ENCODE measurements around the gene GPD1L. TPM values are rescaled to one million over a fixed set of nuclear protein-coding genes. Genes with fewer than 3 reads are reported as not detected.

Gene GPD1L
- total and polyA plus RNA-seq, 2 of the 13 experiments (the other 11 are each of a cell fraction or from before 2014, with no cell fraction given): 4.9 to 13.7 TPM

DNA sequence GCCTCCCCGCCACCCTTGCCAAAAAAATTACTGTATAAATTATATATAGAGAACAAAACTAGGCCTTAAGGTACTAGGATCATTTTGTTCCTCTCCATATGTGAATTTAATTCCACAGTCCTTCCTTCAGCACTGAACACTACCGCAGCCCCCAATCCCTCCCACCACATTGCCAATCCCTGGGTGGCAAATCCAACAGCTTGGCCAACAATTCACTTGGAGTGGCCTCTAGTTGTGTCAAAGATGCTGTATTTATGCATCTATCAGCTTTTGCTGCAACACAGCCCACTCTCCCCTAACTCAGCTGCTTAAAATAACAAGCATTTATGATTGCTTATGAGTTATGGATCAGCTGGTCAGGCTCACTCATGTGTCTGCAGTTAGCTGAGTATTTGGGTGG, 18.6 kb downstream of the GPD1L start:
- no peaks in the 10 kb centered on the region for H3K36me3 ChIP-seq (replicated peaks in 1 of 2; ENCODE audit: control insufficient read depth in 1 of 2, insufficient read depth in 2 of 2, low read length in 2 of 2)
- FAIRE-seq (no peak), ATAC-seq (no peak), DNase-seq (ENCODE audit: low spot score) (no peak)
- intact Hi-C loops (cut with micrococcal nuclease; ENCODE audit: unreplicated experiment) (no loop called here), in situ Hi-C loops (cut with HindIII; ENCODE audit: extremely low pct_ligation_motif_present, low pct_unique_long_range_greater_than_20kb) (no loop called here)
- no peaks in the 10 kb centered on the region for H3K27me3 ChIP-seq (ENCODE audit: control insufficient read depth in 1 of 2, insufficient read depth in 2 of 2, low read length in 2 of 2)
- no peak overlapping the region for H2AFZ ChIP-seq (ENCODE audit: low read length)
- H3K27ac ChIP-seq (ENCODE audit: extremely low read length, insufficient read depth, low read length): no peak overlapping the region
- peaks cover 47% of the 10 kb centered on the region for H3K4me1 ChIP-seq (ENCODE audit: insufficient read depth, low read length)
- no peak overlapping the region for H3K4me2 ChIP-seq (ENCODE audit: low read depth, low read length)
- no peaks in the 10 kb centered on the region for H3K9me3 ChIP-seq (ENCODE audit: low read length)
- WGBS (ENCODE audit: low lambda C conversion rate): 98% methylated on average over 2 of the region's 2 CpGs
- no peaks in the 10 kb centered on the region for H3K79me2 ChIP-seq (ENCODE audit: insufficient read depth, low read length)
- H3K4me3 ChIP-seq (replicated peaks in 1 of 3; ENCODE audit: insufficient read depth in 1 of 3, low read depth in 2 of 3, low read length in 3 of 3): no peak overlapping the region
- H4K20me1 ChIP-seq (ENCODE audit: insufficient read depth, low read length): no peaks in the 10 kb centered on the region
- no peak overlapping the region for H3K9ac ChIP-seq (ENCODE audit: insufficient read depth, low read depth, low read length)
- ChIA-PET CTCF (ENCODE audit: low intra/inter-chr PET ratio, low total read pairs) (no interaction called here), POLR2A (no interaction called here)
- no TSS peak for BruUV-seq (replicated peaks)
- TF ChIP-seq ZNF446 (CRISPR knock-in tag; IDR thresholded peaks at IDR 0.05) (no peak), RFXANK (CRISPR knock-in tag; IDR thresholded peaks at IDR 0.05) (no peak), TARDBP (CRISPR knock-in tag; IDR thresholded peaks at IDR 0.05) (no peak), ZNF749 (CRISPR knock-in tag; IDR thresholded peaks at IDR 0.05; ENCODE audit: borderline replicate concordance) (no peak), ZNF619 (CRISPR knock-in tag; IDR thresholded peaks at IDR 0.05) (no peak), MEIS2 (CRISPR knock-in tag; IDR thresholded peaks at IDR 0.05) (no peak), ZFP90 (CRISPR knock-in tag; IDR thresholded peaks at IDR 0.05; ENCODE audit: borderline replicate concordance) (no peak), POGZ (CRISPR knock-in tag; IDR thresholded peaks at IDR 0.05) (no peak)
- TF ChIP-seq, protein P1, sequence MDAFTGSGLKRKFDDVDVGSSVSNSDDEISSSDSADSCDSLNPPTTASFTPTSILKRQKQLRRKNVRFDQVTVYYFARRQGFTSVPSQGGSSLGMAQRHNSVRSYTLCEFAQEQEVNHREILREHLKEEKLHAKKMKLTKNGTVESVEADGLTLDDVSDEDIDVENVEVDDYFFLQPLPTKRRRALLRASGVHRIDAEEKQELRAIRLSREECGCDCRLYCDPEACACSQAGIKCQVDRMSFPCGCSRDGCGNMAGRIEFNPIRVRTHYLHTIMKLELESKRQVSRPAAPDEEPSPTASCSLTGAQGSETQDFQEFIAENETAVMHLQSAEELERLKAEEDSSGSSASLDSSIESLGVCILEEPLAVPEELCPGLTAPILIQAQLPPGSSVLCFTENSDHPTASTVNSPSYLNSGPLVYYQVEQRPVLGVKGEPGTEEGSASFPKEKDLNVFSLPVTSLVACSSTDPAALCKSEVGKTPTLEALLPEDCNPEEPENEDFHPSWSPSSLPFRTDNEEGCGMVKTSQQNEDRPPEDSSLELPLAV (CRISPR knock-in tag; conservative IDR thresholded peaks at IDR 0.05; ENCODE audit: low read depth): no peak
- TF ChIP-seq, protein P2, sequence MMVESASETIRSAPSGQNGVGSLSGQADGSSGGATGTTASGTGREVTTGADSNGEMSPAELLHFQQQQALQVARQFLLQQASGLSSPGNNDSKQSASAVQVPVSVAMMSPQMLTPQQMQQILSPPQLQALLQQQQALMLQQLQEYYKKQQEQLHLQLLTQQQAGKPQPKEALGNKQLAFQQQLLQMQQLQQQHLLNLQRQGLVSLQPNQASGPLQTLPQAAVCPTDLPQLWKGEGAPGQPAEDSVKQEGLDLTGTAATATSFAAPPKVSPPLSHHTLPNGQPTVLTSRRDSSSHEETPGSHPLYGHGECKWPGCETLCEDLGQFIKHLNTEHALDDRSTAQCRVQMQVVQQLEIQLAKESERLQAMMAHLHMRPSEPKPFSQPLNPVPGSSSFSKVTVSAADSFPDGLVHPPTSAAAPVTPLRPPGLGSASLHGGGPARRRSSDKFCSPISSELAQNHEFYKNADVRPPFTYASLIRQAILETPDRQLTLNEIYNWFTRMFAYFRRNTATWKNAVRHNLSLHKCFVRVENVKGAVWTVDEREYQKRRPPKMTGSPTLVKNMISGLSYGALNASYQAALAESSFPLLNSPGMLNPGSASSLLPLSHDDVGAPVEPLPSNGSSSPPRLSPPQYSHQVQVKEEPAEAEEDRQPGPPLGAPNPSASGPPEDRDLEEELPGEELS (CRISPR knock-in tag; IDR thresholded peaks at IDR 0.05): no peak
- TF ChIP-seq, protein P3, sequence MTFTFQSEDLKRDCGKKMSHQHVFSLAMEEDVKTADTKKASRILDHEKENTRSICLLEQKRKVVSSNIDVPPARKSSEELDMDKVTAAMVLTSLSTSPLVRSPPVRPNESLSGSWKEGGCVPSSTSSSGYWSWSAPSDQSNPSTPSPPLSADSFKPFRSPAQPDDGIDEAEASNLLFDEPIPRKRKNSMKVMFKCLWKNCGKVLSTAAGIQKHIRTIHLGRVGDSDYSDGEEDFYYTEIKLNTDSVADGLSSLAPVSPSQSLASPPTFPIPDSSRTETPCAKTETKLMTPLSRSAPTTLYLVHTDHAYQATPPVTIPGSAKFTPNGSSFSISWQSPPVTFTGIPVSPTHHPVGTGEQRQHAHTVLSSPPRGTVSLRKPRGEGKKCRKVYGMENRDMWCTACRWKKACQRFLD (CRISPR knock-in tag; IDR thresholded peaks at IDR 0.05; ENCODE audit: borderline replicate concordance): no peak
- TF ChIP-seq, protein P4, sequence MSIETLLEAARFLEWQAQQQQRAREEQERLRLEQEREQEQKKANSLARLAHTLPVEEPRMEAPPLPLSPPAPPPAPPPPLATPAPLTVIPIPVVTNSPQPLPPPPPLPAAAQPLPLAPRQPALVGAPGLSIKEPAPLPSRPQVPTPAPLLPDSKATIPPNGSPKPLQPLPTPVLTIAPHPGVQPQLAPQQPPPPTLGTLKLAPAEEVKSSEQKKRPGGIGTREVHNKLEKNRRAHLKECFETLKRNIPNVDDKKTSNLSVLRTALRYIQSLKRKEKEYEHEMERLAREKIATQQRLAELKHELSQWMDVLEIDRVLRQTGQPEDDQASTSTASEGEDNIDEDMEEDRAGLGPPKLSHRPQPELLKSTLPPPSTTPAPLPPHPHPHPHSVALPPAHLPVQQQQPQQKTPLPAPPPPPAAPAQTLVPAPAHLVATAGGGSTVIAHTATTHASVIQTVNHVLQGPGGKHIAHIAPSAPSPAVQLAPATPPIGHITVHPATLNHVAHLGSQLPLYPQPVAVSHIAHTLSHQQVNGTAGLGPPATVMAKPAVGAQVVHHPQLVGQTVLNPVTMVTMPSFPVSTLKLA (IDR thresholded peaks at IDR 0.05): no peak
- TF ChIP-seq, protein P5, sequence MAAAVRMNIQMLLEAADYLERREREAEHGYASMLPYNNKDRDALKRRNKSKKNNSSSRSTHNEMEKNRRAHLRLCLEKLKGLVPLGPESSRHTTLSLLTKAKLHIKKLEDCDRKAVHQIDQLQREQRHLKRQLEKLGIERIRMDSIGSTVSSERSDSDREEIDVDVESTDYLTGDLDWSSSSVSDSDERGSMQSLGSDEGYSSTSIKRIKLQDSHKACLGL (CRISPR knock-in tag; IDR thresholded peaks at IDR 0.05): no peak
- TF ChIP-seq, protein P6, sequence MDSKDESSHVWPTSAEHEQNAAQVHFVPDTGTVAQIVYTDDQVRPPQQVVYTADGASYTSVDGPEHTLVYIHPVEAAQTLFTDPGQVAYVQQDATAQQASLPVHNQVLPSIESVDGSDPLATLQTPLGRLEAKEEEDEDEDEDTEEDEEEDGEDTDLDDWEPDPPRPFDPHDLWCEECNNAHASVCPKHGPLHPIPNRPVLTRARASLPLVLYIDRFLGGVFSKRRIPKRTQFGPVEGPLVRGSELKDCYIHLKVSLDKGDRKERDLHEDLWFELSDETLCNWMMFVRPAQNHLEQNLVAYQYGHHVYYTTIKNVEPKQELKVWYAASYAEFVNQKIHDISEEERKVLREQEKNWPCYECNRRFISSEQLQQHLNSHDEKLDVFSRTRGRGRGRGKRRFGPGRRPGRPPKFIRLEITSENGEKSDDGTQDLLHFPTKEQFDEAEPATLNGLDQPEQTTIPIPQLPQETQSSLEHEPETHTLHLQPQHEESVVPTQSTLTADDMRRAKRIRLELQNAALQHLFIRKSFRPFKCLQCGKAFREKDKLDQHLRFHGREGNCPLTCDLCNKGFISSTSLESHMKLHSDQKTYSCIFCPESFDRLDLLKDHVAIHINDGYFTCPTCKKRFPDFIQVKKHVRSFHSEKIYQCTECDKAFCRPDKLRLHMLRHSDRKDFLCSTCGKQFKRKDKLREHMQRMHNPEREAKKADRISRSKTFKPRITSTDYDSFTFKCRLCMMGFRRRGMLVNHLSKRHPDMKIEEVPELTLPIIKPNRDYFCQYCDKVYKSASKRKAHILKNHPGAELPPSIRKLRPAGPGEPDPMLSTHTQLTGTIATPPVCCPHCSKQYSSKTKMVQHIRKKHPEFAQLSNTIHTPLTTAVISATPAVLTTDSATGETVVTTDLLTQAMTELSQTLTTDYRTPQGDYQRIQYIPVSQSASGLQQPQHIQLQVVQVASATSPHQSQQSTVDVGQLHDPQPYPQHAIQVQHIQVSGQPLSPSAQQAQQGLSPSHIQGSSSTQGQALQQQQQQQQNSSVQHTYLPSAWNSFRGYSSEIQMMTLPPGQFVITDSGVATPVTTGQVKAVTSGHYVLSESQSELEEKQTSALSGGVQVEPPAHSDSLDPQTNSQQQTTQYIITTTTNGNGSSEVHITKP (CRISPR knock-in tag; IDR thresholded peaks at IDR 0.05; ENCODE audit: low read depth): no peak
